ENCODE results near the gene CDH13. TPM values are rescaled to one million over a fixed set of nuclear protein-coding genes. Genes with fewer than 3 reads are reported as not detected.

Gene CDH13
- total and polyA plus RNA-seq, 12 donors = 0.86 to 30.6 (median 2.4) TPM

DNA sequence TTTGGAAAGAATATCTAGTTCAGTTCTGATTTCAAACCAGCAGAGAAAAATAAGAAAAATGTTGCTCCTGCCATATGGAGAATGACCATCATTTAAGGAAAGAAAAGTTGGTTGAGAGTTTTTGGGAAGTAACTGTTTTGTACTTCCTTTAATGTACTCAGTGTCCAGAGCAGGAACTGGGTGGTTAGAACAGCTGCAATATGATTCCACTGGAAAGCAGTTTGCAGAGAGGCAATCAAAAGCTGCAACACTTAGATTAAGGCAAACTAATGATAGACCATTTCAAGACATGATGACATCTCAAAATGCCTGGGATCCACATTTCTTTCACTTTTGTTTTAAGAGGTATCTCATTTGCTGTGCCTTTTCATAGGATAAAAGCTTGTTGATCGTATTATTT is 867.7 kb downstream of the CDH13 start:
- no peaks in the 10 kb centered on the region for H3K36me3 ChIP-seq (replicated peaks in 1 of 2)
- no peak overlapping the region for H3K27ac ChIP-seq
- 62 to 81% (median 68%) methylated on average over 1 of the region's 1 CpG for WGBS, 4 donors
- intact Hi-C loops (cut with DNase I) = no loop called here
- DNase-seq = no peak
- H3K27me3 ChIP-seq = no peaks in the 10 kb centered on the region
- H3K4me1 ChIP-seq (replicated peaks in 1 of 2) = no peaks in the 10 kb centered on the region
- H3K9me3 ChIP-seq (replicated peaks in 1 of 3) = no peaks in the 10 kb centered on the region
- no peak overlapping the region for H3K4me3 ChIP-seq
- TF ChIP-seq POLR2A (IDR thresholded peaks at IDR 0.05) (no peak), CTCF (IDR thresholded peaks at IDR 0.05) (no peak)

GRCh38 chr16:83501481-83501880 is 874.7 kb downstream of the CDH13 start:
- intact Hi-C loops (cut with DNase I) = no loop called here
- Histone ChIP-seq H3K4me1 (replicated peaks in 1 of 2) (no peaks in the 10 kb centered on the region), H3K36me3 (replicated peaks in 1 of 2) (no peaks in the 10 kb centered on the region), H3K27ac (no peak overlapping the region), H3K4me3 (no peak overlapping the region), H3K9me3 (replicated peaks in 1 of 3) (no peaks in the 10 kb centered on the region), H3K27me3 (no peaks in the 10 kb centered on the region)
- TF ChIP-seq CTCF (IDR thresholded peaks at IDR 0.05) = no peak
- no peak for TF ChIP-seq POLR2A (IDR thresholded peaks at IDR 0.05)
- DNase-seq = no peak
- 72 to 86% (median 78%) methylated on average over 4 of the region's 4 CpGs for WGBS, 4 donors

DNA sequence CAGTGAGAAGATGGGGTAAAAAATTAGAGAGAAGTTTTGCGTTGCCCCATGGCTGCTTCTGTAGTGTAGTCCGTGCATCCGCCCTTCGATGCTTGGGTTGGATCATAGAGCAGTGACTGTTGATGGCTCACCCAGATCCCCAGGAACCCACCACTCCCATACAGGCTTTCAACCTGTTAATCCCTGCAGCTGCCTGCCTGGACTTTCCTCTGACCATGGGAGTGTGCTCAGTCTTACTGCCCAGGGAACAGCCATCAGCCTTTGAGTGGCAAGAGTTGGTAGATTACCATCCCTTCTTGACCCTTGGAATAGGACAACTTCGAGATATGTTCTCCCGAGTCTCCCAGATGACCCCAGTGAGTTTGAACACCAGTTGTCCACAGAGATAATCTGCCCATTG is 881.5 kb downstream of the CDH13 start:
- H3K4me3 ChIP-seq = no peak overlapping the region
- H3K27ac ChIP-seq = no peak overlapping the region
- no peaks in the 10 kb centered on the region for H3K4me1 ChIP-seq (replicated peaks in 1 of 2)
- no peaks in the 10 kb centered on the region for H3K9me3 ChIP-seq (replicated peaks in 1 of 3)
- 84 to 92% (median 89%) methylated on average over 6 of the region's 6 CpGs for WGBS, 4 donors
- no peak for TF ChIP-seq CTCF (IDR thresholded peaks at IDR 0.05)
- TF ChIP-seq POLR2A (IDR thresholded peaks at IDR 0.05) = no peak
- DNase-seq = no peak
- intact Hi-C loops (cut with DNase I) = no loop called here
- no peaks in the 10 kb centered on the region for H3K27me3 ChIP-seq
- no peaks in the 10 kb centered on the region for H3K36me3 ChIP-seq (replicated peaks in 1 of 2)

DNA sequence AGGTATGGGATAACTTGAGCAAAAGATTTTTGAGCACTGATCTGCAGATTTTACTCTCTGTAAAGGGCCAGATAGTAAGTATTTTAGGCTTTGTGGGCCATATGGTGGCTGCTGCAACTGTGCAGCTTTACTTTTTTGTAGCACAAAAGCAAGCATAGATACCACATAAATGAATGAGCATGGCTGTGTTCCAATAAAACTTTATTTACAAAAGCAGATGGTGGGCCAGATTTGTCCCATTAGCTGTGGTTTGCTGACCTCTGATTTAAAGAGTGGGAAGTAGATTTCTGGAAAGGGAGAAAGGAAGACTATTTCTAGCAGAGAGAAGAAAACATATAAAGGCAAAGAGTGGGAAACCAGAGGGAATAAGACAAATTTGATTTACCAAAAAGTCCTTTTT is 882.5 kb downstream of the CDH13 start:
- Histone ChIP-seq H3K9me3 (replicated peaks in 1 of 3) (no peaks in the 10 kb centered on the region), H3K4me3 (no peak overlapping the region), H3K27ac (no peak overlapping the region), H3K36me3 (replicated peaks in 1 of 2) (no peaks in the 10 kb centered on the region), H3K4me1 (replicated peaks in 1 of 2) (no peaks in the 10 kb centered on the region), H3K27me3 (no peaks in the 10 kb centered on the region)
- TF ChIP-seq POLR2A (IDR thresholded peaks at IDR 0.05) = no peak
- TF ChIP-seq CTCF (IDR thresholded peaks at IDR 0.05) = no peak
- intact Hi-C loops (cut with DNase I) = no loop called here
- no peak for DNase-seq

Data from adrenal gland (tissue), 12 donors.